AG09319 (cell line): ENCODE results near the gene HP.

Experiments used
- DNase-seq: peaks from one replicate; pipeline ENCODE4 v3.0.0-alpha.2; 2010; ENCODE audit warnings: low read depth; ENCODE audit errors: extremely low read depth
- TF ChIP-seq, protein P1 (sequence below): IDR thresholded peaks from 2 replicates; pipeline ENCODE4 v1.5.1; 2011; ENCODE audit warnings: low read depth, mild to moderate bottlenecking, inconsistent platforms, low read length, moderate library complexity

Gene HP

GRCh38 chr16:72027669-72028378 is 26.5 kb upstream of the HP start:
- TF ChIP-seq, protein P1, sequence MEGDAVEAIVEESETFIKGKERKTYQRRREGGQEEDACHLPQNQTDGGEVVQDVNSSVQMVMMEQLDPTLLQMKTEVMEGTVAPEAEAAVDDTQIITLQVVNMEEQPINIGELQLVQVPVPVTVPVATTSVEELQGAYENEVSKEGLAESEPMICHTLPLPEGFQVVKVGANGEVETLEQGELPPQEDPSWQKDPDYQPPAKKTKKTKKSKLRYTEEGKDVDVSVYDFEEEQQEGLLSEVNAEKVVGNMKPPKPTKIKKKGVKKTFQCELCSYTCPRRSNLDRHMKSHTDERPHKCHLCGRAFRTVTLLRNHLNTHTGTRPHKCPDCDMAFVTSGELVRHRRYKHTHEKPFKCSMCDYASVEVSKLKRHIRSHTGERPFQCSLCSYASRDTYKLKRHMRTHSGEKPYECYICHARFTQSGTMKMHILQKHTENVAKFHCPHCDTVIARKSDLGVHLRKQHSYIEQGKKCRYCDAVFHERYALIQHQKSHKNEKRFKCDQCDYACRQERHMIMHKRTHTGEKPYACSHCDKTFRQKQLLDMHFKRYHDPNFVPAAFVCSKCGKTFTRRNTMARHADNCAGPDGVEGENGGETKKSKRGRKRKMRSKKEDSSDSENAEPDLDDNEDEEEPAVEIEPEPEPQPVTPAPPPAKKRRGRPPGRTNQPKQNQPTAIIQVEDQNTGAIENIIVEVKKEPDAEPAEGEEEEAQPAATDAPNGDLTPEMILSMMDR: no peak
- DNase-seq: no peak

DNA sequence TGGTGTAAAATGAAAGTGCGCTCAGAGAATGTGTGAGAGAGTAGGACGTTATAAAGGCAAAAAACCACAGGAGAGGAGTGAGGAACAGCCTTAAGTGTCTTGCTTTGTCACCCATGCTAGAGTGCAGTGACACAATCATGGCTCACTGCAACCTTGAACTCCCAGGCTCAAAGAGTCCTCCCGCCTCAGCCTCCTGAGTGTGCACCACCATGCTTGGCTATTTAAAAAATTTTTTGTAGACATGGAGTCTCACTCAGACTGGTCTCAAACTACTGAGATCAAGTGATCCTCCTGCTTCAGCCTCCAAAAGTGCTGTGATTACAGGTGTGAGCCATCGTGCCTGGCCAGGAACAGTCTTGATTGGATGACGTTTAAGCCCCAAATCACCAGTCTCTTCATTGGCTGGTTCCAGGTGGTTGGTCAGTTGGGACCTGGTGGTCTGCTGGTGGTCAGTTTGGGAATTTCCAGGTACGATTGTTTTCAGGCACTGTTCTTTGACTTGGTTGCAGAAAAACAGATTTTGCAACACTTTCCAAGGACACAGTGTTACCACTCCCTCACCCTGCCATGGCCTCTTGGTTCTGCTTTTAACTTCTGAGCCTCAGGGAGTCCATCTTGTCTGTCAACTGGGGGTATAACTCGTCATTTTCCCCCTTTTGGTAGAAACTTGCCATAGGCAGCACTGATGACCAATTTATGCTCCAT is 24.6 kb upstream of the HP start:
- no peak for DNase-seq
- TF ChIP-seq, protein P1: no peak

DNA sequence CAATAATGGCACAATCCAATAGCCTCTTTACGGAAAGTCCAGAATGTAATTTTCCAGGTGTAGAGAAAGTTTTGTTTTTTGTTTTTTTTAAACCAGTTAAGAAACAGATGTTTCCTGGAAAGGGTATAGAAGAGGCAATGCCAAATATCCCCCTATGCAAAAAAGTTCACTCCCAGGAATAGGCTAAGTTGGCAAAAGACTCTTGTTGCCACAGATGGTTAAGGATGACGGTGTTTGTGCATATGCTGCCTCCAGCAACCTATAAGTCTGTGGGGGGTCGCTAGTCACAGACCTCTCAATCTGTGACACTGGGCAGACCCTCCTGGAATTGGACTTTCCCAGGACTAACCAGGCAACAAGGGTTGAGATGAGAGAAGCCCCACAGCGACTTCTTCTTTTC is 20.9 kb upstream of the HP start:
- DNase-seq: no peak
- TF ChIP-seq, protein P1: no peak

DNA sequence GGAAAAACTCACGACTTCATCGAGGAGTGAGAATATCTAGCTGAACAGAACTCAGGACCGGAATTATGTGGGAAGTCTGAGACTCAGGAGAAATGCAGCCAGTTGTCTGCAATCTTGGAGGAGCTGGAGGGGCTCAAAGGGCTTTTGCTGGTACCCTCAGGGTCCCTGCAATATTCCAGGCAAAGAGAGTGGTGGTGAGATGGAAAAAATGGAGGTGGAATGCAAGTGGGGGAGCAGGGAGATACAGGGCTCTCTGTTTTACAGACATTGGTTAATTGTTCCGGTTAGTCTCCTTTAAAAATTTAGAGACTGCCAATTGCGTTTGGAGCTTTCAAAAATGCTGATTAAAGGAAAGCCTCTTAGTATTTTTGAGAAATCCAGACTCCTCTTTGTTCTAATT is 18.2 kb upstream of the HP start:
- DNase-seq: no peak
- TF ChIP-seq, protein P1: no peak

DNA sequence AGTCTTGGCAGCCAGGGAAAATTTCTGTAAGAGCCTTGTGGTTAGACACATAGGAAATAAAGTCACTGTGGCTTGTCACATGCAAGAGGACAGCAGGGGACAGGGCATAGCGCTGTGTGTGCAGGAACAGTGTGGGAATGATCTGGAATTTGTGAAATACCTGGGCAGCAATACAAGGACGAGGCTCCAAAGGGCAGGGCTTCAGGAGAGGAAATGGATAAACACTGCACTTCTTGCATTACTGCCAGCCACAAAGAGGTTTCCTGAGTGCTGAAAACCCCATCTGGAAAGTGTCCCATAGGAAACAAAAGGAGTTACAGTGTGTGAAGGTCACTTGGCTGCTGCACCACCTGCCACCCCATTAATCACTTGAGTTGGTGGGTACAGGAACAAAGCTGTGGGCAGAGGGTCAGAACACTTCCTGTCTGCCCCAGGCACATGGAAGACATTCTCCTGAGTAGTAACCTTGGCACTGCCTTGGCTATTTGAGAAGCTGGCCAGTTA is 12.1 kb upstream of the HP start:
- no peak for DNase-seq
- TF ChIP-seq, protein P1: no peak

DNA sequence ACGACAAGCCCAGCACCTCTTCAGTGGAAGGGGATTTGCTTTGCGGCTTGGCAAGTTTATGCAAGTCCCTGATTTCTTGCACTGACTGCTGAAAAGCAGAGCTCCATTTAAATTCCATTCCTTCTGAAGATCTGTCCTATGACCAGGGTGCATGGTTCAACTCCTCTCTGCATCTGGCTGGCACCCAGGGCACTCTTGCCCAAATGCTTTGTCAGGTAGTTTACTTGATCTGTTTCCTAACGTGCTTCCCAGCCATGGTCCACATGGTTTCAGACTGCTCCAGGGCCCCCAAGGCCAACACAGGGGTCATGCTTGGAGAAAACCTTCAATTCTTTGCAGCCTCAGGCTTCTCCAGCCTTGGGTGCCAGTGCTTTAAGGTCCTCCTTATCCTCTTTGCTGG is 11.2 kb upstream of the HP start:
- TF ChIP-seq, protein P1: no peak
- no peak for DNase-seq

DNA sequence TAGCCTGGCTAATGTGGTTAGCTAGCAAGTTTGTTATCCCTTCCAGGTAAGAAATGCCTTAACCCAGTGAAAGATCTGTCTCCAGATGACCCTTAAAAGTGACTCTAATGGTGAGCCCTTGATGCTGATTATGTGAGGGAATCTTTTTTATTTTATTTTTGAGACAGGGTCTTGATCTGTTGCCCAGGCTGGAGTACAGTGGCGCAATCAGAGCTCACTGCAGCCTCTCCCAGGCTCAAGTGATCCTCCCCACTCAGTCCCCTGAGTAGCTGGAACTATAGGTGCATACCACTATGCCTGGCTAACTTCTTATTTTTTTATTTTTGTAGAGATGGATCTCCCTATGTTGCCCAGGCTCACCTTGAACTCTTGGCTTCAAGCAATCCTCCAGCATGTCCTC is 10.8 kb upstream of the HP start:
- no peak for DNase-seq
- TF ChIP-seq, protein P1: no peak
